Peyer's patch (tissue), 4 donors: ENCODE results near the gene PDE11A.

Experiments
- CTCF ChIP-seq, 6 experiments: fragments of 450-650 bp in 4 of 6; fragments of 200-600 bp in 2 of 6; sonication (generic) in 1 of 6; IDR thresholded peaks; one replicate each; pipeline ENCODE4 v1.5.1; 2017 to 2019; ENCODE audit warnings: antibody characterized with exemption in 6 of 6, mild to moderate bottlenecking in 3 of 6, moderate library complexity in 1 of 6
- POLR2A ChIP-seq, 2 donors: fragments of 450-650 bp; IDR thresholded peaks; one replicate each; pipeline ENCODE4 v1.5.1; 2017; ENCODE audit warnings: antibody characterized with exemption in 2 of 2, mild to moderate bottlenecking in 2 of 2, moderate library complexity in 2 of 2

GRCh38 chr2:177726931-177727348, 345.6 kb downstream of the PDE11A start:
- TF ChIP-seq CTCF (IDR thresholded peaks at IDR 0.05) (no peak), POLR2A (IDR thresholded peaks at IDR 0.05) (no peak)
